Stimulated activated naive CD8-positive, alpha-beta T cell treated with anti-CD3 and anti-CD28 coated beads, Interleukin-15, Interleukin-2, amounts not matched to agents 100 ng/mL and 50 ng/mL, for 24 hours (primary cell): ENCODE data around the gene ASB13.
"Not testable (repeated sequence)": the region's sequence is repeated elsewhere in the genome, so short reads cannot be mapped to it uniquely, and the experiment has no call there.

Experiments
- H3K27ac Mint-ChIP-seq: one replicate; pipeline ENCODE4 v1.8.0; 2021; ENCODE audit warnings: mild to moderate bottlenecking, mixed read lengths
- H3K27me3 Mint-ChIP-seq: one replicate; pipeline ENCODE4 v1.8.0; 2021; ENCODE audit warnings: mixed read lengths
- H3K36me3 Mint-ChIP-seq: one replicate; pipeline ENCODE4 v1.8.0; 2021; ENCODE audit warnings: low read depth, mixed read lengths
- H3K4me1 Mint-ChIP-seq: one replicate; pipeline ENCODE4 v1.8.0; 2021; ENCODE audit warnings: low read depth, mixed read lengths
- H3K4me3 Mint-ChIP-seq: one replicate; pipeline ENCODE4 v1.8.0; 2021; ENCODE audit warnings: mild to moderate bottlenecking, mixed read lengths
- H3K9me3 Mint-ChIP-seq: one replicate; pipeline ENCODE4 v1.8.0; 2021; ENCODE audit warnings: mixed read lengths

ASB13 gene

DNA sequence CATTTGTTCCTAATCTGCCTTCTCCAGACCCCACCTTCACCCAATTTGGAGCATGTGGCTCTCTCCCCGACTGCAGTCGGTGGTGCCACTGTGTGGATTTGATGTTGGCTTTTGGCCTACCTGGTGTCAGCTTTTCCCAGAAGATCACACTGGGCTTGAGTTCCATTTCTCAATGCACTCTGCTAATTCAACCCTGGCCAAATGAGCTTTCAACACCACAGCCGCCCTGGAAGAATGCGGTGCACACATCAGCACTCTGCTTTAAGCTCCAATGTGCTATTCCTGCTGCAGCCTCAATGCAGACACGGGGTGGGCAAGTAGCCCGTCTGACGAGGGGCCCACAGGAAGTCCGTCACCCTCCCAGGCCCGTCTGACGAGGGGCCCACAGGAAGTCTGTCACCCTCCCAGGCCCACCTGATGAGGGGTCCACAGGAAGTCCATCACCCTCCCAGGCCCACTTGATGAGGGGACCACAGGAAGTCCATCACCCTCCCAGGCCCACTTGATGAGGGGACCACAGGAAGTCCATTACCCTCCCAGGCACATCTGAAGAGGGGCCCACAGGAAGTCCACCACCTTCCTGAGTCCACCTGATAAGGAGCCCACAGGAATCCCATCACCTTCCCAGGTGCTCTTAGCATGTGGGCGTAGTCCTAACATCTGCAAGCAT is 64.4 kb downstream of the ASB13 start:
- Mint-ChIP-seq H3K9me3 (no peaks in the 10 kb centered on the region), H3K27ac (no peak overlapping the region), H3K36me3 (no peaks in the 10 kb centered on the region), H3K4me1 (no peaks in the 10 kb centered on the region), H3K4me3 (no peak overlapping the region), H3K27me3 (no peaks in the 10 kb centered on the region)

DNA sequence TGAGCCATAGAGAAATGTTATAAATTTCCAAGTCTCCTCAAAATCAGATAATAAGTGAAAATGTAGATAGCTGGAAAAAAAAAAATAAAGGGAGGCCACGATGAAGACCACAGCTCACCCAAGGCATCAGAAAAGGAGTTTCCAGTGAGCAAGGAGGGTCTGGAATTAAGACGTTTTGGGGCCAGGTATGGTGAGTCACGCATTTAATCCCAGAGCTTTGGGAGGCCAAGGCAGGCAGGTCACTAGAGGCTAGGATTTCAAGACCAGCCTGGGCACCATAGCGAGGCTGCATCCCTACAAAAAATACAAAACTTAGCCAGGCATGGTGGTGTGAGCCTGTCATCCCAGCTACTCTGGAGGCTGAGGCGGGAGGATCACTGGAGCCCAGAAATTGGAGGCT is 65.5 kb downstream of the ASB13 start:
- Mint-ChIP-seq H3K27ac (no peak overlapping the region), H3K27me3 (no peaks in the 10 kb centered on the region), H3K4me1 (no peaks in the 10 kb centered on the region), H3K4me3 (no peak overlapping the region), H3K36me3 (no peaks in the 10 kb centered on the region), H3K9me3 (no peaks in the 10 kb centered on the region)

DNA sequence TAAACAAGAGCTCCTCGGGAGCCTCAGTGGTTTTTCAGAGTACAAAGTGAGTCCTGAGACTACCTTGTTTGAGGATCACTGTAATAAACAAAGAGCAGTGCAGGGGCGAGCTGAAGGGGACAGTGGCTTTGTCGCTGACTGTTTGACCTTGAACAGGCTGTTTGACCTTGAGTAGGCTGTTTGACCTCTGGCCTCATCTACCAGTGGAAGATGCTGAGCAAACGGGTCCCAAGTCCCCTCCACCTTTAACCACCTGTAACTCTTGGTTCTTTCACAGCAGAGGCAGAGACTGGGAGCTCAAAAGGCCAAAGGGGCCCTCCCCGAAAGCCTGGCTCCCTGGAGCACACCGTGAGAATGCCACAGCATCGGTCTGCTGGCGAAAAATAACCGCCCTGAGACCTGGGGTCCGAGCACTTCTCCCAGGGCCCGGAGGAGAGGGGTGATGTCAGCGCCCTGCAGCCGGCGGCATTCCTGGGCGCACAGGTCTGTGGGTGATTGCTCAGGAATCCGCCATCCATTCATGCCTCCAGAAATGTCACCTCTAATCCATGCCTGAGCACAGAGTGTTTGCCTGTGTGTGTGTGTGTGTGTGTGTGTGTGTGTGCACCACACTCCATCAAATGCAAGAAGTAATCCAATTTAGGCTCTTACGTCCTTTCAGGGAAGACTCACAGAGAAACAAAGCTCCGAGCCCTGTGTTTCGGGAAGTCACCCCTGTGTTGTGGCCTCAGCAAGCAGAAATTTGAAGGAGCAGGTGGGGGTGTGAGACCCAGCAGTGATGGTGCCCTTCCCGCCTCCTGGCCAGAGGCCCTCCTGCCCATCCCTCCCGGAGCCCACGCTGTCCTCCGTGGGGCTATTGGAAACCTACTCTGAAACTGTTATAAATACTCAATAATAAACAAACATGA is 66.5 kb downstream of the ASB13 start:
- H3K36me3 Mint-ChIP-seq, result no peaks in the 10 kb centered on the region
- no peak overlapping the region for H3K4me3 Mint-ChIP-seq
- H3K27me3 Mint-ChIP-seq, result no peaks in the 10 kb centered on the region
- H3K9me3 Mint-ChIP-seq, result no peaks in the 10 kb centered on the region
- H3K4me1 Mint-ChIP-seq, result no peaks in the 10 kb centered on the region
- no peak overlapping the region for H3K27ac Mint-ChIP-seq

DNA sequence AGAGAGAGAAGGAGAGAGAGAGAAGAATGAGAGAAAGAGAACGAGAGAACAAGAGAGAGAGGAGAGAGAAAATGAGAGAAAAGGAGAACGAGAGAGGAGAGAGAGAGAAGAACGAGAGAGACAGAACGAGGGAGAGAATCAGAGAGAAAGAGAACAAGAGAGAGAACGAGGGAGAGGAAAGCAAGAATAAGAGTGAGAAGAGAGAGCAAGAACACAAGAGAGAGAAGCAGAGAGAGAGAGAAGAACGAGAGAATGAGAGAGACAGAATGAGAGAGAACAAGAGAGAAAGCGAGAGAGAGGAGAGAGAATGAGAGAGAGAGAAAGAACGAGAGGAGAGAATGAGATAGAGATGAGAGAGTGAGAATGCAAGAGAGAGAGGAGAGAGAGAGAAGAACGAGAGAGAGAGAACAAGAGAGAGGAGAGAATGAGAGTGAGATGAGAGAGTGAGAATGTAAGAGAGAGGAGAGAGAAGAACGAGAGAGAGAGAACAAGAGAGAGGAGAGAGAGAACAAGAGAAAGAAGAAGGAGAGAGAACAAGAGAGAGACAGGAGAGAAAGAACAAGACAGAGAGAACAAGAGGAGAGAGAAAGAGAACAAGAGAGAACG is 68.2 kb downstream of the ASB13 start:
- Mint-ChIP-seq H3K9me3 (no peaks in the 10 kb centered on the region), H3K27ac (no peak overlapping the region), H3K36me3 (no peaks in the 10 kb centered on the region)

DNA sequence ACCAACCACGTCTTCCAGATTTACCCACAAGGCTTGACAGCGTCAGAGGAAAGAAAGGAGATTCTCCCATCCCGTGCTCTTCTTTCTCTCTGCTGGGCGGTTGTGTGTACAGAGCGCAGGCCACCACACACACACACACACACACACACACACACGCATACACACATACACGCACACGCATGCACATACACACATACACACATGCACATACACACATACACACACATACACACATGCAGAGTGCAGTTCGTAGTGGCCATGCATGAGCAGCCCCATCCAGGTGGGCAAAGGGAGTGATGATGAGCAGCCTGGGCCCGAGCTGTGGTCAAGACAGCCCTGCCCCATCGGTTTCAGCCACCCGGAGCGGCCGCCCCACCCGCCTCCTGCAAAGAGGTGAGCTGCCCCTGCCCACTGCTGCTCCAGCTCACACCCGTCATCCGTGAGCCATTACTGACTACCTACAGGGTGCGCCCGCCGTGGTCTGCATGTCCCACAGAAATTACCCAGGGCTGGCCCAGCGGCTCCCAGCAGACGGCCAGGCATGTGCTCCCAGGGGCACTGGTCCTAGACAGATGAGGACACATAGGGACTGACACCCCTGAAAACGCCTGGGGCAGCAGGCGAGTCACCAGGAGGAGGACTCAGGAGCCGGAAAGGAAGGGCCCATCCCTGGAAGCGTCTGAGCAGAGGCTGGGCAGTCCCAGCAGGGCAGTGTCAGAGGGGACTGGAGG is 69.6 kb downstream of the ASB13 start:
- Mint-ChIP-seq H3K4me1 (no peaks in the 10 kb centered on the region), H3K27me3 (peaks cover 7% of the 10 kb centered on the region), H3K36me3 (no peaks in the 10 kb centered on the region)

More for the DNA sequence above, 68.2 kb downstream of the ASB13 start:
- Mint-ChIP-seq H3K4me1 (no peaks in the 10 kb centered on the region), H3K27me3 (peaks cover 7% of the 10 kb centered on the region), H3K4me3 (no peak overlapping the region)

DNA sequence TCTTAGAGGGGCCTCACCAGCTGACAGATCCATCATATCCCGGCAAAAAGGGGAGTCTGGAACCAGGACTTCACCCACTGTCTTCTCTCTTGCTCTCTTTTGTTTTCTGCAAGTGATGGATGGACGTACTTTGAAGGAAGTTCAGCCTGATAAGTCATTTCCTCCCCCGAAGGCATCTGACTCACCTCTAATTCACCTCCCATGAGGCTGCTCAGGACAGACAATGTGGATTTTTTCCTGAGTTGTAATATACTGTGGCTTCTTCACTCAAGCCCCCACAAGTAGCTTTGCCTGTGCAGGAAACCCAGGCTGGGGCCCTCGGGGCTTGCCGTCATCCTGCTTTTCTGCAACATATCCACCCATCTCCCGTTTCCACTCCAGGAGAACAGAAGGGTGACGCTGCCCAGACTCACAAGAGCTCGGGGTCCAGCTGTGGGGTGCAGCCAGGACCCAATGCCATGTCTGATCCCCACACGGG is 70.4 kb downstream of the ASB13 start:
- H3K4me3 Mint-ChIP-seq, result no peak overlapping the region
- H3K27me3 Mint-ChIP-seq, result peaks cover 9% of the 10 kb centered on the region
- H3K36me3 Mint-ChIP-seq, result no peaks in the 10 kb centered on the region
- no peaks in the 10 kb centered on the region for H3K9me3 Mint-ChIP-seq
- no peak overlapping the region for H3K27ac Mint-ChIP-seq
- H3K4me1 Mint-ChIP-seq, result no peaks in the 10 kb centered on the region

More for the DNA sequence above, 69.6 kb downstream of the ASB13 start:
- Mint-ChIP-seq H3K9me3 (no peaks in the 10 kb centered on the region), H3K27ac (no peak overlapping the region), H3K4me3 (no peak overlapping the region)

DNA sequence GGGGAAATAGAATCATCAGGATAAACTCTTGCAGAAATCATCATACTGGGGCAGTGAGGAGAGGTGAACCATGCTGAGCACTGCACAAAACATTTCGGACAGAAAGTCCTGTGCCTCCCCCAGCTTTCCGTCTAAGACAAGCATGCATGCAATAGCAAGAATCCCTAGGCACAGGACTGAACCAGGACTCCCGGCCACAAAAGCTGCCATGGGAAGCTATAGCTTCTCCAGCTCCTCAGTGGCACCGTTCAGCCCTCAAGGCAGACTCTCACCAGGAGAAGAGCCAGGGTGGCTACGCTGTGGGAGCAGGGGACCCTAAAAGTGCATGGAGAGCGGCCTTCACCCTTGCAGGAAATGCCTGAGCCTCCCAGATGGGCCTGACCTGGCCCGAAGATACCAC is 70.8 kb downstream of the ASB13 start:
- H3K4me3 Mint-ChIP-seq, result no peak overlapping the region
- H3K27ac Mint-ChIP-seq, result no peak overlapping the region
- peaks cover 12% of the 10 kb centered on the region for H3K27me3 Mint-ChIP-seq
- no peaks in the 10 kb centered on the region for H3K4me1 Mint-ChIP-seq
- H3K9me3 Mint-ChIP-seq, result no peaks in the 10 kb centered on the region
- no peaks in the 10 kb centered on the region for H3K36me3 Mint-ChIP-seq

DNA sequence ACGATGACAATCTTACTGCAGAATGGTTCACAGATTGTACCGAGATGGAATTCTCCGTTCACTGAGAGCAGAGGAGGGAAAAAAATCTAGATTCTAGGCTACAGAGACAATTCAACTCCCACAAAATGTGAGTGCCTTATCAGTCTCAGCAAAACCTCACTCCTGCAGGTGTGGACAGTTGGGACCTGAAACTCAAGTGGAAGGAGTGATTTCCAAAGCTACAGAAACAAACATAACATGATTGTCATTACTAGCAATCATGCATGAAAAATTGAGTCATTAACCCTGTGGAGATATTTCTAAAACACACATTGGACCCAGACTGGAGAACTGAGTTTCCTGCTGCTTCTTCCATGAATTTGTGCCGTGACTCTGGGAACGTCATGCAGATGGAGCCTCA is 71.3 kb downstream of the ASB13 start:
- Mint-ChIP-seq H3K27me3 (peaks cover 13% of the 10 kb centered on the region), H3K4me1 (no peaks in the 10 kb centered on the region), H3K9me3 (no peaks in the 10 kb centered on the region)

DNA sequence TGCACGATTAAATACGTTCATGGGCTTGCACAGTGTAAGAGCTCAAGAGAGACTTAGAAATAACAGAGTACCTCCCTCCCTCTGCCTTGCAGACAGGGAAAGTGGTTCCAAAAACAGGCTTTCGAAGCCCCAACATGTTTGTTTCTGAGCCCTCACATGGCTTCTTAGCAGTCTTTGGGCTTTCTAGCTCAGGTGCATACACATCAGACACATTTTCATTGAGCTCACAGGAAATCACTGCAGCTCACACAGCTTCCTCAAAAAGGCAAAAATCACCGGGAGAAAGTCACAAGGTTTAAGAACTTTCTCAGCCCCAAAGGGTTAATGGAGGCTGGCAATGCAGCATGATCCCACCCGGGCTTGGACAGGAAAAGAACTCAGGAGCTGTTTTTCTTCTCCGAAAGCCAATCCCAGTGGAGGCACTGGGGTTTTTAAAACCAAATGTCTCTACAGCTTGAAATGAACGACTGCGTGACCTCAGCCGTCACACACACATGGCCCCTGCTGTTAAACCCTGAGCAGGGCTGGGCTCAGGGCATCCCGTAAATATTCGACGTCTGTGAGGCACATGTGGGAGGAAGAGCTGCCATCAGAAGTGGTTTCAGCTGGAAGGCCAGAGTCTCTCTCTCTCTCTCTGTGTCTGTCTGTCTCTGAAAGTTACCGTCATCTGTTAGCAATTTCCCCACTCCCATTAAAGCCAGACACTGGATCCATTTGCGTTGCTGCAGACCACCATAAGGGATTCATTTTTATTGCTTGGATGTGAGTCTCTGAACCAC is 71.9 kb downstream of the ASB13 start:
- H3K36me3 Mint-ChIP-seq, result no peaks in the 10 kb centered on the region
- peaks cover 13% of the 10 kb centered on the region for H3K27me3 Mint-ChIP-seq
- no peak overlapping the region for H3K4me3 Mint-ChIP-seq
- H3K4me1 Mint-ChIP-seq, result peaks cover 4% of the 10 kb centered on the region
- H3K27ac Mint-ChIP-seq, result no peak overlapping the region
- H3K9me3 Mint-ChIP-seq, result no peaks in the 10 kb centered on the region

More for the DNA sequence above, 71.3 kb downstream of the ASB13 start:
- H3K36me3 Mint-ChIP-seq, result no peaks in the 10 kb centered on the region
- H3K4me3 Mint-ChIP-seq, result no peak overlapping the region
- no peak overlapping the region for H3K27ac Mint-ChIP-seq

DNA sequence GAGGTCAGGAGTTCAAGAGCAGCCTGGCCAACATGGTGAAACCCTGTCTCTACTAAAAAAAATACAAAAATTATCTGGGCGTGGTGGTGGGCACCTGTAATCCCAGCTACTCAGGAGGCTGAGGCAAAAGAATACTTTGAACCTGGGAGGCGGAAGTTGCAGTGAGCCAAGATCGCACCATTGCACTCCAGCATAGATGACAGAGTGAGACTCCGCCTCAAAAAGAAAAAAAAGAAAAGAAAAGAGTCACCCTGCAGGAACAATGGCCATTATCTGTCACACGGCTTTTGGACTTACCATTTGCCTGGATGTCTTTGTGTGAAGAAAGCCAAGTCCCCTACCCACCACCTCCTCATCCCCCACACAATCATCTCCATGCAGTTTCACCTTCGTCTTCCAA is 73.0 kb downstream of the ASB13 start:
- not testable (repeated sequence) for H3K27ac Mint-ChIP-seq, H3K36me3 Mint-ChIP-seq, H3K4me3 Mint-ChIP-seq, H3K4me1 Mint-ChIP-seq, H3K9me3 Mint-ChIP-seq
- H3K27me3 Mint-ChIP-seq, result peaks cover 13% of the 10 kb centered on the region

DNA sequence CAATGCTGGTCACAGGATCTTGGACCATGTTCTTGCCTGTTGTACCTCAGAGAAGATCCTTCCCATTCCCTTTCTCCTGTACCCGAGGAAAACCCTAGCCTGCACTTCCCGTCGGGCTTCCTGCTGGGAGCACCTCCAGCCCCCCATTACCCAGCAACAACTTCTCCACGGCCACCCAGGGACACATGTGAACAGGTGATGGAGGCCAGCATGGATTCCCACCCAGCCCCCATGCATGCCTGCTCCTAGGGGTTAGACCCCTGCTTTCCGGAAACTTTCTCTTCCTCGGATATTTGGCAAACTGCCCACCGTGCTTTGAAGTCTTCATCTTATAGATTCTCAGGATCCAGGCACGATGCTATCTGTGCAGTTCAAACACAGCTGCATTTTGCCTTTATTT is 74.3 kb downstream of the ASB13 start:
- H3K27me3 Mint-ChIP-seq, result peaks cover 13% of the 10 kb centered on the region
- H3K4me1 Mint-ChIP-seq, result peaks cover 4% of the 10 kb centered on the region
- no peaks in the 10 kb centered on the region for H3K9me3 Mint-ChIP-seq
- H3K27ac Mint-ChIP-seq, result no peak overlapping the region
- H3K4me3 Mint-ChIP-seq, result no peak overlapping the region
- H3K36me3 Mint-ChIP-seq, result no peaks in the 10 kb centered on the region

DNA sequence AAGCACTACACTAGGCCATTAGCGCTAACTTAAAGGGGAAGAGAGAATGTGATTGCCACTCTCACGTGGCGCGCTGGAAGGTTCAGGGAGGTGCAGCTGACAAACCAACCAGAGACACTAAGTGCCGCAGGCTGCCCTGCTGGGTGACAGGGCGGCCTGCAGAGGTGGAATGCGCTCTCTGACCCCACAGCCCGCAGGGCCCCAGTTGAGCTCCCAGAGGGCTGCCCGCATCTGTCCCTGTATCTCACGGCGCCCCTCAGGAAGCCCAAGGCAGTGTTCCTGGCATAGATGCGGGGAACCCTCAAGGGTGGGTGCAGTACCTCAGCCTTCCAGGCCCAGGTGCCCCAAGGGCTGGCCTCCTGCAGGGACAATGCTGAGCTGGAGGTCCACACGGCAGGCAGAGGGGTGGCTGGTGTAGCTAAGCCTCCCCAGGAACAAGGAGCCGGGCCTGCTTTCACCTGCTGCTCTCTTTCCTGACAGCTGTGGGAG is 75.0 kb downstream of the ASB13 start:
- Mint-ChIP-seq H3K36me3 (no peaks in the 10 kb centered on the region), H3K4me3 (no peak overlapping the region), H3K27ac (no peak overlapping the region), H3K9me3 (no peaks in the 10 kb centered on the region), H3K27me3 (peaks cover 13% of the 10 kb centered on the region), H3K4me1 (peaks cover 4% of the 10 kb centered on the region)

DNA sequence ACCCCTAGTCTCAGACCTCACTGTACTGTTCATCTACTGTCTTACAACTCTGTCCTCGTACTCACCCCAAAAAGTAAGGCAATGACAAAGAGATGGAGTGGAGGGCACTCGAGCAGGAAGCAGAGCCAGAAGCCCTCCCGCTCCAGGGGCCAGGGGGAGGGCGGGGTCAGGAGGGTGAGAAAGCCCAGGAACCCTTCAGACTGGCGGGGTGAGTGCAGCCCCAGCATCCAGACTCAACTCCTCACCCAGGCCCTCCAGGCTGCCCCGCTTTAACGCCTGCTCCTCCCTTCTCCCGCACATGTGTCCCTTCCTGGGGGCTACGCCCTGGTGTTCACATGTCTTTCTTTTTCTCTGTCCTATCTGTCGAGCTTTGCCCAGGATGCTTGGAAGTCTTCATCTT is 75.6 kb downstream of the ASB13 start:
- Mint-ChIP-seq H3K36me3 (no peaks in the 10 kb centered on the region), H3K27ac (no peak overlapping the region), H3K4me1 (peaks cover 4% of the 10 kb centered on the region), H3K4me3 (no peak overlapping the region), H3K27me3 (peaks cover 13% of the 10 kb centered on the region), H3K9me3 (no peaks in the 10 kb centered on the region)
